Stomach (tissue), 4 donors: ENCODE measurements around the gene TAF4B.

Experiments
- CTCF ChIP-seq, 7 experiments: fragments of 450-650 bp in 4 of 7; fragments of 200-600 bp in 3 of 7; sonication (generic) in 3 of 7; IDR thresholded peaks; one replicate each; pipeline ENCODE4 v1.5.1; 2016 to 2019; ENCODE audit warnings: antibody characterized with exemption in 7 of 7, control low read depth in 2 of 7, mild to moderate bottlenecking in 1 of 7
- POLR2A ChIP-seq, 4 donors: fragments of 450-650 bp; IDR thresholded peaks; one replicate each; pipeline ENCODE4 v1.6.1; 2016; ENCODE audit warnings: antibody characterized with exemption in 4 of 4, control low read depth in 2 of 4, mild to moderate bottlenecking in 1 of 4, moderate library complexity in 1 of 4

DNA sequence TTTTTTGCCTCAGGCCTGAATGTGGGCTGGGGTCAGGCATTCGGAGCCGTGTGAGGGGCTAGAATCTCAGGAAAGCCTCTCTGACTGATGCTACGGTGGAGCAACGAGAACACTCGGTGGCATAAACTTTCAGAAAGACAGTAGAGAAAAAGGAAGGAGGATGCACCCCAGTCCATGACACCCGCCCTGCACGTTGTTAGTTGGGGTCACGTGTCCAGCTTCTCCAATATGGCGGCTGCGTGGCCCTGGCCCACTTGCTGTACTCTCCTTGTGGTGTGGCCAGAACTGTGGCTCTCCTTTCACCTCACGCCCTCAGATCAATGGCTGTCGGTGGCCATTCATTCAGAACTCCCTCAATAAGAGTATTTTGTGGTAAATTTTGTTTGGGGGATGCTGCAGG lies 190.9 kb downstream of the TAF4B start:
- TF ChIP-seq CTCF (IDR thresholded peaks at IDR 0.05) (no peak), POLR2A (IDR thresholded peaks at IDR 0.05) (no peak)
